Measurements from ENCODE around the gene PHACTR3. TPM values are rescaled to one million over a fixed set of nuclear protein-coding genes. Genes with fewer than 3 reads are reported as not detected.

Gene PHACTR3
- total and polyA plus RNA-seq, 2 donors (not counting 1 experiment from before 2014, with no cell fraction given): not detected

DNA sequence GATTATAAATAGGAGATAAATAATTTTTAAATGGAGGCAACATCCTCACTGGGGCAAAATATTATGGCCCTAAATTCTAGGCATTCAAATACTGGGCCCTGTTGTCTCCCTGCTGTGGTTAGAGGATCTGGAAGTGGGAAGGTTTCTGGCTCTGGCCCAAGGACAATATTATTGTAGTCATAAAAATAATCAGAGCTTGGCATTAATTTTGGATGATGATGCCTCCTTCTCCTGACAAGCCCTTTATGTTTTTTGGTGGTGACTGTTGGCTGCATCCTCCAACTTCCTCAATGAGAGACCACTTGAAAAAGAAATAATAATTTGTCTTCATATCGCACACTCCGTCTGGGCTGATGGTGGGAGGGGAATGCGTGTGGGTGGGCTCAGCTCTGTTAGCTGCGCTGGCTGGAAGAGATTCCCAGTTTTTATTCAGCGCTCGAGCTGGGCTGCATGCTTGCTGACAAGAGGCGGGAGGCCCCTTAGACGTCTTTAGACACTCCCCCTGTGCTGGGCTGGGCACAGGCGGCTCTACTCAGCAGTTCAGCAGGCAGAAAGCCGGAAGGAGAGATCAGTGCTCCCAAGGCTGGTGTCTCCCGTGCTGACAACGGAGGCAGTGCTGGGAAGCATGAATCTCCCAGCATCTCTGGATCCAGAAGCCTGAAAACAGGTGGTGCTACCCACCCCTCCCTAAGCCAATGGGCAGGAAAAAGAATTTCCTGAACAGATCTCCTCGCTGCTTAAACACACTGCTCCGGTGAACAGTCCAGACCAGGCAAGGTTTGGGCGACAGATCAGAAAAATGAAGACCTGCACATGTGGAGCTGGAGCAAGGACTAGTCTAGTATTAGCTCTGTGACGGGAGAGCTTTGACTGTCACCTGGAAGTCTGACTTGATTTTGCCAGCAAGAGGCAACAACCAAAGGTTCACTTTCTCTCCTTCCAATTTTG, 231.4 kb downstream of the PHACTR3 start:
- no peak overlapping the region for H2AFZ ChIP-seq (ENCODE audit: low read length)

DNA sequence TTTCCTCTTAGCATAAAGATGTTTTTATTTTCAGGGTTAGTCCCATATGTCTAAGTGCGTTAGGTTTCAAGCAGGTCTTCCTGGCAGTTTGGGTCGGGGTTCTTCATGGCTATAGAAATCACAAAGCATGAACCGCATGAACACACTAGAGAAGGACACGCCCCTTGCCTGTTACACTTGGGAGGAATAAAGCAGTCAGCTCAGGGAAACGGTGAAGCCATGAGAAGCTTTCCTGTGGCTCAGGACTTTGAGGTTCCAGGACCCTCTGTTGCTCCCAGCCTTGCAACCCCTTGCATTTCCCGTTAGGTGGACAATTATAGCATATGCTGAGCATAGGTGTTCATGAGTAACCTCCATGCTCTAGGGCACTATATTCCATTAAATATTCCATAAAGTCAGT, 232.4 kb downstream of the PHACTR3 start:
- Histone ChIP-seq H3K36me3 (ENCODE audit: control insufficient read depth, insufficient read depth, low read length) (no peaks in the 10 kb centered on the region), H3K27me3 (ENCODE audit: control insufficient read depth, insufficient read depth, low read length) (peaks cover 3% of the 10 kb centered on the region), H4K20me1 (ENCODE audit: control insufficient read depth, extremely low read depth, insufficient read depth, low read length) (no peaks in the 10 kb centered on the region), H3K4me3 (replicated peaks in 1 of 4; ENCODE audit: control extremely low read depth in 1 of 4, insufficient read depth in 1 of 4, low read depth in 3 of 4, low read length in 4 of 4) (no peak overlapping the region), H3K4me1 (ENCODE audit: control insufficient read depth, extremely low read depth, insufficient read depth, low read length) (no peaks in the 10 kb centered on the region), H3K9me3 (ENCODE audit: control insufficient read depth, insufficient read depth, low read depth, low read length) (no peaks in the 10 kb centered on the region), H3K9ac (ENCODE audit: insufficient read depth, low read length) (no peak overlapping the region), H3K4me2 (ENCODE audit: extremely low read depth, insufficient read depth, low read length) (no peak overlapping the region), H3K27ac (ENCODE audit: insufficient read depth, low read length) (no peak overlapping the region), H3K79me2 (ENCODE audit: control insufficient read depth, insufficient read depth, low read length) (no peaks in the 10 kb centered on the region), H2AFZ (ENCODE audit: low read length) (no peak overlapping the region)
- TF ChIP-seq, protein P1, sequence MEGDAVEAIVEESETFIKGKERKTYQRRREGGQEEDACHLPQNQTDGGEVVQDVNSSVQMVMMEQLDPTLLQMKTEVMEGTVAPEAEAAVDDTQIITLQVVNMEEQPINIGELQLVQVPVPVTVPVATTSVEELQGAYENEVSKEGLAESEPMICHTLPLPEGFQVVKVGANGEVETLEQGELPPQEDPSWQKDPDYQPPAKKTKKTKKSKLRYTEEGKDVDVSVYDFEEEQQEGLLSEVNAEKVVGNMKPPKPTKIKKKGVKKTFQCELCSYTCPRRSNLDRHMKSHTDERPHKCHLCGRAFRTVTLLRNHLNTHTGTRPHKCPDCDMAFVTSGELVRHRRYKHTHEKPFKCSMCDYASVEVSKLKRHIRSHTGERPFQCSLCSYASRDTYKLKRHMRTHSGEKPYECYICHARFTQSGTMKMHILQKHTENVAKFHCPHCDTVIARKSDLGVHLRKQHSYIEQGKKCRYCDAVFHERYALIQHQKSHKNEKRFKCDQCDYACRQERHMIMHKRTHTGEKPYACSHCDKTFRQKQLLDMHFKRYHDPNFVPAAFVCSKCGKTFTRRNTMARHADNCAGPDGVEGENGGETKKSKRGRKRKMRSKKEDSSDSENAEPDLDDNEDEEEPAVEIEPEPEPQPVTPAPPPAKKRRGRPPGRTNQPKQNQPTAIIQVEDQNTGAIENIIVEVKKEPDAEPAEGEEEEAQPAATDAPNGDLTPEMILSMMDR (conservative IDR thresholded peaks at IDR 0.05 in 1 of 2, IDR thresholded peaks at IDR 0.05 in 1 of 2; ENCODE audit: low read depth in 1 of 2, low read length in 2 of 2): no peak
- no peak for TF ChIP-seq EZH2 (IDR thresholded peaks at IDR 0.05; ENCODE audit: low read length, missing control alignments)
- DNase-seq (ENCODE audit: low read depth in 2 of 2): no peak

More for the DNA sequence above, 231.4 kb downstream of the PHACTR3 start:
- Histone ChIP-seq H4K20me1 (ENCODE audit: control insufficient read depth, extremely low read depth, insufficient read depth, low read length) (no peaks in the 10 kb centered on the region), H3K9ac (ENCODE audit: insufficient read depth, low read length) (no peak overlapping the region), H3K27ac (ENCODE audit: insufficient read depth, low read length) (no peak overlapping the region), H3K9me3 (ENCODE audit: control insufficient read depth, insufficient read depth, low read depth, low read length) (no peaks in the 10 kb centered on the region), H3K36me3 (ENCODE audit: control insufficient read depth, insufficient read depth, low read length) (no peaks in the 10 kb centered on the region), H3K4me3 (replicated peaks in 1 of 4; ENCODE audit: control extremely low read depth in 1 of 4, insufficient read depth in 1 of 4, low read depth in 3 of 4, low read length in 4 of 4) (no peak overlapping the region), H3K4me2 (ENCODE audit: extremely low read depth, insufficient read depth, low read length) (no peak overlapping the region), H3K79me2 (ENCODE audit: control insufficient read depth, insufficient read depth, low read length) (no peaks in the 10 kb centered on the region), H3K27me3 (ENCODE audit: control insufficient read depth, insufficient read depth, low read length) (peaks cover 3% of the 10 kb centered on the region), H3K4me1 (ENCODE audit: control insufficient read depth, extremely low read depth, insufficient read depth, low read length) (no peaks in the 10 kb centered on the region)
- DNase-seq (ENCODE audit: low read depth in 2 of 2): peak; percentile 18 to 38
- TF ChIP-seq EZH2 (IDR thresholded peaks at IDR 0.05; ENCODE audit: low read length, missing control alignments): no peak
- TF ChIP-seq, protein P1 (conservative IDR thresholded peaks at IDR 0.05 in 1 of 2, IDR thresholded peaks at IDR 0.05 in 1 of 2; ENCODE audit: low read depth in 1 of 2, low read length in 2 of 2): no peak

DNA sequence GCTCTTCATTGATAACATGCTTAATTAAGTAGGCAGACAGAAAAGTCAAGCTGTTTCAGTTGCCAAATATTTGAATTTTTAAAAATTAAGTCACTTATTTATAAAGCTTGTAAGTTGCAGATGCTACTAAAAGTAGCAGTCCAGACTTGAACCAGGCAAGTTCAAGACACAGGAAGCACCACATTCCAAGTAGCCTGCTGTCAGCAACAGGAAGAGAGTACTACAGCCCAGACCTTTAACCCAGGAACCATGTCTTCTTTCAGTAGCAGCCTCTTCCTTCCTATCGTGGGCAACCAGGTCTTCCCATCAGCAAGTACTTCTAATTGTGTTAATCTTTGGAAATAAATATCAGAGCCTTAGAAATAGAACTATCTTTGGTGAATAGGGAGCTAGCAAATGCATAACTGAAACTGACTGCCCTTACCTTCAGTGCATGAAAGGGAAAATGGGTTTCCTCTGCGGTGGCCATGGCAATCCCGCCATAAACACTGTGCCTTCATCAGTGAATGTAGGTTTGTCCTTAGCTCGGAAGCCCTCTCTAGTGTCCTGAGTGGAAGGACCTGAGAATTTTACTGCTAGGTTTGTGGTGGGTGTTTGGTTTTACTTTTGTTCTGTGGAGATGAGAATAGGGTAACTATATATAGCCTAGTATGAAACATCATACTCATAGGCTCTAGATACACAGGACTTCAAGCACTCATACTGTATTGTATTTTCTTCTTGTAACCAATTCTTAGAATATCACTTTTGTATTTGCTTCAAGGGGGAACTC, 233.5 kb downstream of the PHACTR3 start:
- peaks cover 3% of the 10 kb centered on the region for H3K27me3 ChIP-seq (ENCODE audit: control insufficient read depth, insufficient read depth, low read length)
- TF ChIP-seq EZH2 (IDR thresholded peaks at IDR 0.05; ENCODE audit: low read length, missing control alignments): no peak
- TF ChIP-seq, protein P1 (conservative IDR thresholded peaks at IDR 0.05 in 1 of 2, IDR thresholded peaks at IDR 0.05 in 1 of 2; ENCODE audit: low read depth in 1 of 2, low read length in 2 of 2): no peak
- H3K36me3 ChIP-seq (ENCODE audit: control insufficient read depth, insufficient read depth, low read length): no peaks in the 10 kb centered on the region

More for the DNA sequence above, 233.5 kb downstream of the PHACTR3 start:
- Histone ChIP-seq H3K79me2 (ENCODE audit: control insufficient read depth, insufficient read depth, low read length) (no peaks in the 10 kb centered on the region), H4K20me1 (ENCODE audit: control insufficient read depth, extremely low read depth, insufficient read depth, low read length) (no peaks in the 10 kb centered on the region), H3K9me3 (ENCODE audit: control insufficient read depth, insufficient read depth, low read depth, low read length) (no peaks in the 10 kb centered on the region), H3K4me3 (replicated peaks in 1 of 4; ENCODE audit: control extremely low read depth in 1 of 4, insufficient read depth in 1 of 4, low read depth in 3 of 4, low read length in 4 of 4) (no peak overlapping the region), H2AFZ (ENCODE audit: low read length) (no peak overlapping the region), H3K4me1 (ENCODE audit: control insufficient read depth, extremely low read depth, insufficient read depth, low read length) (no peaks in the 10 kb centered on the region), H3K4me2 (ENCODE audit: extremely low read depth, insufficient read depth, low read length) (no peak overlapping the region), H3K27ac (ENCODE audit: insufficient read depth, low read length) (no peak overlapping the region), H3K9ac (ENCODE audit: insufficient read depth, low read length) (no peak overlapping the region)
- DNase-seq (ENCODE audit: low read depth in 2 of 2): no peak
